Esophagus squamous epithelium (tissue), 4 donors: ENCODE results near the gene CNTNAP2.

Experiments
- POLR2A ChIP-seq, 4 donors: fragments of 450-650 bp; IDR thresholded peaks; one replicate each; pipeline ENCODE4 v1.6.1; 2017; ENCODE audit warnings: antibody characterized with exemption in 4 of 4, mild to moderate bottlenecking in 4 of 4, moderate library complexity in 3 of 4
- TF ChIP-seq, protein P1 (sequence below), 6 experiments: fragments of 450-650 bp in 4 of 6; fragments of 200-600 bp in 2 of 6; sonication (generic) in 2 of 6; IDR thresholded peaks; one replicate each; pipeline ENCODE4 v1.5.1; 2016 to 2019; ENCODE audit warnings: antibody characterized with exemption in 6 of 6, mild to moderate bottlenecking in 4 of 6, moderate library complexity in 4 of 6

- TF ChIP-seq, protein P1, sequence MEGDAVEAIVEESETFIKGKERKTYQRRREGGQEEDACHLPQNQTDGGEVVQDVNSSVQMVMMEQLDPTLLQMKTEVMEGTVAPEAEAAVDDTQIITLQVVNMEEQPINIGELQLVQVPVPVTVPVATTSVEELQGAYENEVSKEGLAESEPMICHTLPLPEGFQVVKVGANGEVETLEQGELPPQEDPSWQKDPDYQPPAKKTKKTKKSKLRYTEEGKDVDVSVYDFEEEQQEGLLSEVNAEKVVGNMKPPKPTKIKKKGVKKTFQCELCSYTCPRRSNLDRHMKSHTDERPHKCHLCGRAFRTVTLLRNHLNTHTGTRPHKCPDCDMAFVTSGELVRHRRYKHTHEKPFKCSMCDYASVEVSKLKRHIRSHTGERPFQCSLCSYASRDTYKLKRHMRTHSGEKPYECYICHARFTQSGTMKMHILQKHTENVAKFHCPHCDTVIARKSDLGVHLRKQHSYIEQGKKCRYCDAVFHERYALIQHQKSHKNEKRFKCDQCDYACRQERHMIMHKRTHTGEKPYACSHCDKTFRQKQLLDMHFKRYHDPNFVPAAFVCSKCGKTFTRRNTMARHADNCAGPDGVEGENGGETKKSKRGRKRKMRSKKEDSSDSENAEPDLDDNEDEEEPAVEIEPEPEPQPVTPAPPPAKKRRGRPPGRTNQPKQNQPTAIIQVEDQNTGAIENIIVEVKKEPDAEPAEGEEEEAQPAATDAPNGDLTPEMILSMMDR (IDR thresholded peaks at IDR 0.05), result no peak
- TF ChIP-seq POLR2A (IDR thresholded peaks at IDR 0.05), result no peak
Measured at GRCh38 chr7:148334959-148335577, 2218.5 kb downstream of the CNTNAP2 start.
